Stomach smooth muscle (tissue), 2 donors: Measurements from ENCODE around the gene PAFAH1B1.

Experiments
- H3K27ac ChIP-seq: one replicate; pipeline ENCODE4 v1.7.0; 2013; ENCODE audit warnings: mild to moderate bottlenecking, low read length, inconsistent platforms
- H3K27me3 ChIP-seq, 2 donors: one replicate each; pipeline ENCODE4 v1.7.0; 2013; ENCODE audit warnings: low read length in 2 of 2; ENCODE audit not compliant: insufficient read depth in 2 of 2, control insufficient read depth in 1 of 2
- H3K36me3 ChIP-seq, 2 donors: one replicate each; pipeline ENCODE4 v1.7.0; 2013; ENCODE audit warnings: low read length in 2 of 2; ENCODE audit not compliant: control insufficient read depth in 2 of 2, insufficient read depth in 2 of 2
- H3K4me1 ChIP-seq: one replicate; pipeline ENCODE4 v1.7.0; 2013; ENCODE audit warnings: low read length; ENCODE audit not compliant: control insufficient read depth, insufficient read depth
- H3K4me3 ChIP-seq, 2 donors: one replicate each; pipeline ENCODE4 v1.7.0; 2013; ENCODE audit warnings: low read length in 2 of 2
- H3K9ac ChIP-seq, 2 donors: one replicate each; pipeline ENCODE4 v1.7.0; 2013; ENCODE audit warnings: low read length in 2 of 2, mild to moderate bottlenecking in 1 of 2
- H3K9me3 ChIP-seq, 2 donors: one replicate each; pipeline ENCODE4 v1.7.0; 2013; ENCODE audit warnings: low read length in 2 of 2; ENCODE audit not compliant: control insufficient read depth in 2 of 2
- donor health status: healthy.
- donor health status: Pancreatic carcinoma.

The PAFAH1B1 gene

GRCh38 chr17:2711608-2712299 lies 118.3 kb downstream of the PAFAH1B1 start, which contains the start of gene CLUH:
TSS of gene CLUH (minus strand) at chr17:2711764. CDS start at chr17:2711661, 103 bp downstream.
- H3K4me1 ChIP-seq = peaks cover 57% of the 10 kb centered on the region

GRCh38 chr17:2712300-2713043 lies 119.0 kb downstream of the PAFAH1B1 start:
- Histone ChIP-seq H3K9ac (peak overlapping the region; percentile 88 to 91), H3K4me1 (peaks cover 50% of the 10 kb centered on the region), H3K27ac (peak overlapping the region; percentile 79), H3K27me3 (no peaks in the 10 kb centered on the region), H3K36me3 (no peaks in the 10 kb centered on the region), H3K4me3 (peak overlapping the region; percentile 88 to 96), H3K9me3 (no peaks in the 10 kb centered on the region)

More at GRCh38 chr17:2711608-2712299, 118.3 kb downstream of the PAFAH1B1 start, which contains the start of gene CLUH:
- no peaks in the 10 kb centered on the region for H3K9me3 ChIP-seq
- H3K4me3 ChIP-seq = peak within 1 kb of the TSS; percentile 88 to 96
- no peaks in the 10 kb centered on the region for H3K36me3 ChIP-seq
- peak within 1 kb of the TSS; percentile 79 for H3K27ac ChIP-seq
- peak within 1 kb of the TSS; percentile 88 to 91 for H3K9ac ChIP-seq
- H3K27me3 ChIP-seq = no peaks in the 10 kb centered on the region

GRCh38 chr17:2713881-2714280 lies 120.4 kb downstream of the PAFAH1B1 start:
- Histone ChIP-seq H3K4me1 (peaks cover 36% of the 10 kb centered on the region), H3K27me3 (no peaks in the 10 kb centered on the region), H3K4me3 (no peak overlapping the region), H3K27ac (no peak overlapping the region), H3K9ac (no peak overlapping the region), H3K9me3 (no peaks in the 10 kb centered on the region), H3K36me3 (no peaks in the 10 kb centered on the region)

- no peaks in the 10 kb centered on the region for H3K9me3 ChIP-seq
- no peak overlapping the region for H3K9ac ChIP-seq
Measured at GRCh38 chr17:2716649-2717048, 123.2 kb downstream of the PAFAH1B1 start.

GRCh38 chr17:2718150-2718938 lies 124.9 kb downstream of the PAFAH1B1 start:
- no peak overlapping the region for H3K27ac ChIP-seq

More at GRCh38 chr17:2716649-2717048, 123.2 kb downstream of the PAFAH1B1 start:
- H3K4me1 ChIP-seq = peaks cover 12% of the 10 kb centered on the region
- no peak overlapping the region for H3K27ac ChIP-seq
- H3K4me3 ChIP-seq = no peak overlapping the region
- no peaks in the 10 kb centered on the region for H3K36me3 ChIP-seq
- no peaks in the 10 kb centered on the region for H3K27me3 ChIP-seq

GRCh38 chr17:2719861-2720260 lies 126.4 kb downstream of the PAFAH1B1 start:
- Histone ChIP-seq H3K27ac (no peak overlapping the region), H3K4me1 (peaks cover 7% of the 10 kb centered on the region), H3K27me3 (peaks cover 7 to 8% of the 10 kb centered on the region in 2 donors), H3K9ac (no peak overlapping the region), H3K36me3 (no peaks in the 10 kb centered on the region), H3K4me3 (no peak overlapping the region), H3K9me3 (no peaks in the 10 kb centered on the region)

More at GRCh38 chr17:2718150-2718938, 124.9 kb downstream of the PAFAH1B1 start:
- Histone ChIP-seq H3K9me3 (no peaks in the 10 kb centered on the region), H3K36me3 (no peaks in the 10 kb centered on the region), H3K4me1 (no peaks in the 10 kb centered on the region), H3K4me3 (no peak overlapping the region), H3K9ac (no peak overlapping the region), H3K27me3 (peaks cover 0 to 3% of the 10 kb centered on the region in 2 donors)

- Histone ChIP-seq H3K9me3 (no peaks in the 10 kb centered on the region), H3K9ac (no peak overlapping the region), H3K27ac (no peak overlapping the region), H3K4me3 (no peak overlapping the region), H3K36me3 (no peaks in the 10 kb centered on the region), H3K4me1 (peaks cover 7% of the 10 kb centered on the region), H3K27me3 (peaks cover 14 to 16% of the 10 kb centered on the region in 2 donors)
Measured at GRCh38 chr17:2721603-2722002, 128.1 kb downstream of the PAFAH1B1 start.

- H3K27ac ChIP-seq = no peak overlapping the region
- peaks cover 7% of the 10 kb centered on the region for H3K4me1 ChIP-seq
- no peaks in the 10 kb centered on the region for H3K36me3 ChIP-seq
- H3K9me3 ChIP-seq = no peaks in the 10 kb centered on the region
- H3K9ac ChIP-seq = no peak overlapping the region
- no peak overlapping the region for H3K4me3 ChIP-seq
- peaks cover 21 to 24% of the 10 kb centered on the region in 2 donors for H3K27me3 ChIP-seq
Measured at GRCh38 chr17:2722611-2723010, 129.2 kb downstream of the PAFAH1B1 start.

- H3K4me1 ChIP-seq = peaks cover 7% of the 10 kb centered on the region
- no peaks in the 10 kb centered on the region for H3K36me3 ChIP-seq
- peaks cover 26 to 30% of the 10 kb centered on the region in 2 donors for H3K27me3 ChIP-seq
- no peak overlapping the region for H3K4me3 ChIP-seq
- no peak overlapping the region for H3K27ac ChIP-seq
- no peak overlapping the region for H3K9ac ChIP-seq
- no peaks in the 10 kb centered on the region for H3K9me3 ChIP-seq
Measured at GRCh38 chr17:2723505-2723996, 130.1 kb downstream of the PAFAH1B1 start.
